HG03575 (cell line): ENCODE measurements around the gene EFCAB6.
"Not testable (repeated sequence)": the region's sequence is repeated elsewhere in the genome, so short reads cannot be mapped to it uniquely, and the experiment has no call there.

Source experiments
- ATAC-seq: cut with Tn5 transposase; IDR thresholded peaks from one replicate; pipeline ENCODE4 v1.9.1; 2021; ENCODE audit not compliant: unreplicated experiment, insufficient number of reproducible peaks, low FRiP score; ENCODE audit errors: extremely low read depth

Gene EFCAB6

DNA sequence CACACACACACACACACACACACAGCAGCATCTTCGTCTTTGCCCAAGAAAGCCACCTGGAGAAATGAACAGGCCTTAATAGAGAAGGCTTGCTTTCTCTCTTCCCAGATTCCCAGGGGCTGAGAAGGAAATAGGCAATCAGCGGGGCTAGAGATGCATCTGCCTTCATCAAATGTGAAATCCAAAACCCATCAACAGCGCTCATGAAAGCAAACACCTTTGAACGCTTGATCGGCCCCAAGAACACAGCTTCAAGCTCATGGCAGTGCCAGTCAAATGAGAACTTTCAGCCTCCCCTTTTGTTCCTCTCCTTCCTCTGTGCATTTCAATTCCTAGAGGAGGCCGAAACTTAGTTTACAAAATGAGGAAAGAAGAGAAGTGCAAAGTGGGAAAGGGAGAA is 122.7 kb downstream of the EFCAB6 start:
- no peak for ATAC-seq

DNA sequence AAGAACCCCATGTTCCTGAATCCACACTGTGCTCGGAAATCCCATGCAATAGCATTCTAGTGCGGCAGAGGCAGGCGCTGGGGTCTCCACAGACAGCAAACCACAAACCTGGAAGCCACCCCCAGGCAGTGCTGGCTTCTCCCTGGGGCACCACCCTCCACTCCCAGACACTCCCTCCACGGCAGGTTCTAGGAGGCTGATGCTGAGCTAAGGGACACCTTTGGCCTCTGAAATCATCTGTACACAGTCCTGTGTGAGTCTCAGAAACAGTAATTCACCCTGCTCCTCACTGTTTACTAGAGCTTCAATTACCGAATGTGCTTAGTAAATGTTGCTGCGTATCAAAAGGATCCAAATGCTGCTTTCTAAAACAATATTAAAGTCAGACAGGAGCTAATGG is 129.3 kb downstream of the EFCAB6 start:
- ATAC-seq = no peak

DNA sequence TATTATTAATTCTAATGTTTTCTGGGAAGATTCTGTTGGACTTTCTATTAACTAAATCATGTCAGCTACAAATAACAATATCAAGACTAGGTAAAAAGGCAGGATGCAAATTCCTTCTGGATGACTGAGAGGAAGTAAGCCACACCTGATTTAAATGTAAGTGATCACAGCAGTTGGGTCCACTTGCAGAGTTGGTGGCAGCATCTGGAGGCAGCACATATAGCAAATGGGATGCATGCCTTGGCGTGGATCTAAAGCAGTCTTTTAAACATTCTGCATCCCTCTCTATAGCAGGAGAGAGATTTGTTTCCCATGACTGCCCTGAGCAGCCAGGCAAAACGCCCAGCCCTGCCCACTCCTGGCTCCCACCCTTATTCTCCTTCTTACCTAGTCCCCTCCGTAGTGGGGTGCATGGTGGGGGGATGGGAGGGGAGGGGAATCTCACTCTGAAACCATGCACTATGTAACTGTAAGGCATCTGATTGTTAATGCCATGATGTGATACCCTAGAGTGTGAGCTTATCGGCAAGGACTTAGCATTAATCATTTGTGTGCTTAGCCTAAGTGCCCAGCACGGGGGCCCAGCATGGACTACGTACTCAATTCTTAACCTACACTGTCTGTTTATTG is 130.3 kb downstream of the EFCAB6 start:
- no peak for ATAC-seq

DNA sequence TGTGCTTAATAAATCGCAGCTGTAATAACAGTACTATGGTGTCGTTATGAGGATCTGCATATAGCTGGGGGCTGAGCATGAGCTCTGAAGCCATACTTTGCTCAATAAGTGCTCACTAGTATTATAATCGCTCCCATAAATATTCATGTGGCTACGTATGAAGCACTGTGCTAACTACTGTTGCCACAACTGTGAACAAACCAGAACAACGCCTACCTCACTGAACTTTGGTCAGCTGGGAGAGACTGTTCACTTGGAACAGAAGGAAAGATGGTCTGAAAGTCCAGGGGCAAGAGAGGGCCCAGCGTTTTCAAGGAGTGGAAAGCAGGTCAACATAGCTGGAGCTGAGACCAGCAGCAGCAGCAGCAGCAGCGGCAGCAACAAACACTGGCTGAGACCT is 141.6 kb downstream of the EFCAB6 start:
- no peak for ATAC-seq

DNA sequence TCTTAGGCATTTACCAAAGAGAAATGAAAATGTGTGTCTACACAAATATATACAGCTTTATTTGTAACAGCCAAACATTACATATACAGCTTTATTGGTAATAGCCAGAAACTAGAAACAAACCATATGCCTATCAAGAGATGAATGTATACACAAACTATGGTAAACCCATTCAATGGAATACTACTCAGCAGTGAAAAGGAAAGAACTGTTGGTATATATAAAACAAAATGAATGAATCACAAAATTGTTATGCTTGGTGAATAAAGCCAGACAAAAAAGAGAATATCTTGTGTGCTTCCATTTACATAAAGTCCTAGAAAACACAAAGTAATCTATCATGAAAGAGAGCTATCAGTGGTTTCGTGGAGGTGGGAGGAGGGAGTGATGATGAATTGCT is 142.9 kb downstream of the EFCAB6 start:
- ATAC-seq = no peak

DNA sequence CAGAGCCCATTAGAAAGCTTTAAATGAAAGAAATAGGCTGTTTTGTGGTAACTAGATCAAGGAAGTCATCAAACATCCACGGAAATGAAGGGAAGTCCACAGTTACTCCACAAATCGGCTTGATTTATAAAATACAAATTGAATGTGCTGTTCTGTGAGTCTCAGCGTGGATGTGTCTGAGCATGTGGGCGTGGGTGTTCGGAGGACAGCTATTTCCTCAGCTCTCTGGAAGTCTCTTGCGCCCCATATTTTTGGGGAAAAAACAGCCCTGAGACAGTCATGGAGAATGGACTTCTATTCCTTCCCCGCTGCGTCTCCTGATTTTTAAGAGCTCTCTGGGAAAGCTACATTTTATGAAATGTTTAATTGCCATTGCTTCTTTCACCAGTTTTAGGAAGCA is 144.4 kb downstream of the EFCAB6 start:
- ATAC-seq = no peak

DNA sequence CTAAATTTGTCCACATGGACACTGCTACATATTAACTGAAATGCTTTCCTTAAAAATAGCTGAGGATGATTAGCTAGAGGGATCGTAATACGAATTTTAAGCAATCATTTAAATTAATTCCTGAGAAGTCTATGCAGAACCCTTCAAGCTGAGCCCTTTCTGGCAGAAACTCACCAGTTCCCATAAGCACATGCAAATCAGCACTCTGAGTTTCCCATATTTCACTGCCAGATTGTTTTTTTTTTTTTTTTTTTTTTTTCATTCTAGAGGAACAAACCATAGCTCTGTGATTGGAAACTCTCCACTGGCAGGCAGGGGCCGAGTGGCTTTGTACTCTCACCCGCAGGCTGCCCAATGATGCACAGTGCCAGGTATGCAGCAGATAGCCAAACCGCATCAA is 145.6 kb downstream of the EFCAB6 start:
- ATAC-seq = no peak

DNA sequence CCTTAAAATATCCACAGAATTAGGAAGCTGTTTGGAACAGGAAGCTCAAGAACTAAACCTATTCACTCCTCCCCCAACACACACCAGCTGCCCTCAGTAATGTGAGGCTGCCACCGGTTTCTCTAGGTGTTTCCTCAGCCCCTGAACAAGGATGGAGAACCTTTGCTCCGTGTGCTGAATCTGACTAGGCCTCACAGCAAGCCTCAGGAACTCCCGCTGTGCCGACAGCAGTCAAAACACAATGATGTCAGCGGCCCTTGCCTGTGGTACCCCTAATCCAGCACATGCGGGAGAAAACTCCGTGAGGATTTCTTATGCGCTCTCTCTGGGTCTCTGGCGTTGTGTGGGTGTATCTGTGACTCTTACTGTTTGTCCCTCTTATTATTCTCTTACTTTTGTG is 153.3 kb downstream of the EFCAB6 start:
- ATAC-seq = no peak

DNA sequence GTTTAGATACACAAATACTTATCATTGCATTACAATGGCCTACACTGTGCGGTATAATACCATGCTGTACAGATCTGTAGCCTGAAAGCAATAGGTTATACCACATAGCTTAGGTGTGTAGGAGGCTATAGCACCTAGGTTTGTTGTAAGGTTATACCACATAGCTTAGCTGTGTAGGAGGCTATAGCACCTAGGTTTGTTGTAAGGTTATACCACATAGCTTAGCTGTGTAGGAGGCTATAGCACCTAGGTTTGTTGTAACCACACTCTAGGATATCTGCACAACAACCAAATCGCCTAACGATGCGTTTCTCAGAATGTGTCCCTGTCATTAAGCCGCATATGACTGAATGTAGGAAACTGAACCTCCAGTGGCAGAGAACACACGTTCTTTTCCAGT is 155.5 kb downstream of the EFCAB6 start:
- not testable (repeated sequence) for ATAC-seq

DNA sequence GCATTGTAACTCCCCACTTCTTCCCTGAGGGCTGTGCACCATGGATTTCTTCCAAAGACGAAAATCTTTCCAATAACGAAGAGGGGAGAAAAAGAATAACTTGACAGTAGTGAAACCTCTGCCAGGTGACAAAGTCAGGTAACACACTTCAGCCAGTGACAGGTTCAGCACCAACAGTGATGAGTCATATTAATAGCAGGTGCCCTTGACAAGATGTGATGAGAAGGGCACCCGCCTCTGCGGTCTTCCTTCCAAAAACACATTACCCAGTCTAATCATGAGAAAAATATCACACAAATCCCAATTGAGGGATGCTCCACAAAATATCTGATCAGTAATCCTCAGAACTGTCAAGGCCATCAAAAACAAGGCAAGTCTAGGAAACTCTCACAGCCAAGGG is 157.8 kb downstream of the EFCAB6 start:
- ATAC-seq = no peak

DNA sequence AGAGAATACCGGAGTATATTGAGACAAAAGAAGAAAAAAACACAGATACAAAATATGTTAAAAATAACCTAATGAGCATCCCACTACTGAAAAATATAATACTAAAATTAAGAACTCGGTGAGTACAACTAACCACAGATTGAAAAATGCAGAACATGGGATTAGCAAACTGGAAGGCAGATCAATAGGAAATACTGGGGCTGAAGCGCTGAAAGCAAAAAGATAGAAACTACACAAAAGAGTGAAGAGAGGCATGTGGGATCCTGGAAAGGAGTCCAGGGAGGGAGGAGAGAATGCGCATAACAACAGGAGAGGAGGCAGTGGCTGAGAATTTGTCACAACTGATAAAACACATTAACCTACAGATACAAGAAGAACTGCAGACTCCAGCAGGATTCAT is 159.3 kb downstream of the EFCAB6 start:
- ATAC-seq = no peak

DNA sequence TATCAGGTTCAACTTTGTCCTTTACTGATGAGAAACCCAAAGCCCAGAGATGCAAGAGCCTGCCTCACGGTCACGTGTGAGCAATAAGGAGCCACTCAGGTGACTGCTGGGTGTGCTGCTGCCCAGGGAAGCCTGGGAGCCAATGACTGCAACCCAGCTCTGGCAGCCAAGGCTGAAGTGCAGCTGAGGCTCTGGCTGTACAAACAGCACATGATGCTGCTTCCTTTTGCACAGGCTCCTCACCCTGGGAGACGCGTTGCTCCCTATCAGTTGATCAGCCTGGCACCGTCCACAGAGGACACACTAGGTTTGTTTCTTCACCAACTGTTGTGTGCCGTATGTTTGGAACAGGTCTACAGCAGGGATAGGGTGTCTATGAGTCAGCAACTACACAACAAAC is 168.7 kb downstream of the EFCAB6 start:
- no peak for ATAC-seq

DNA sequence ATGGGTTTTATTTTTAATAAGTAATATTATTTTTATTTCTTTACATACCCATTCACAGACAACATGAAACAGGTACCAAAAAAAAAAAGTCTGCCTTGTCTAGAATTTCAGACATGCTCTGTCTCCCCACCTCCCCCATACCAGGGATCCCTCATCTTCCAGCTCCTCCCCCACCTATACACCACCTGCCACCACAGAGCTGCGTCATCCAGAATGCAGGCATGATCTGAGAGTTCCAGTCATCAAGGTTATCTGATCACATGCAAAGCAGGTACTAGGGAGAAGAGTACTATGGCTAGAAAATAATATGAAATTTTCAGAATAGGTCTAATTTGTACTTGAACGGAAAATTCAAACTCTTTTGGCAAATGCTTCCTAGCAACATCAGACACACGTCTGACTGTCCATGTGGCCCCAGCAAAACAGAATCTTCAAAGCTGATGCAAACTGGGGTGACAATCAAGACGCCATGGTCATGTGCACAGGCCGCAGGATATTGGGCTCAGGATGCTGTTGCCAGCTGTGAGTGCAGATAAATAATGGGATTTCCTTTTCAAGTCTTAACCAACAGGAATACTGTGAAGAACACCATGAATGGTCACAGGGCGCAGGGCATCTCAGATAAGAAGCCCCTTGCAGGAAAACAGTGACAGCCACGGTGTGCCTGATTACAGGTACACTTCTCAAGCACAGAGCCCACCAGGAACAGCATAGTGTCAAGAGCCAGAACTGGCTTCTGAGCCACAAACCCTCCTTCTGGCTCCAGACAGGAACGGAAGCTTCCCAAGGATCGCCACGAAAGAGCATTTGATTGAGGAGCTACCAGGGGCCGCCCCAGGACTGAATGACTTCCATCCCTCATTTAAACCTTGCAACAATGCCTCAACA is 169.5 kb downstream of the EFCAB6 start:
- no peak for ATAC-seq

DNA sequence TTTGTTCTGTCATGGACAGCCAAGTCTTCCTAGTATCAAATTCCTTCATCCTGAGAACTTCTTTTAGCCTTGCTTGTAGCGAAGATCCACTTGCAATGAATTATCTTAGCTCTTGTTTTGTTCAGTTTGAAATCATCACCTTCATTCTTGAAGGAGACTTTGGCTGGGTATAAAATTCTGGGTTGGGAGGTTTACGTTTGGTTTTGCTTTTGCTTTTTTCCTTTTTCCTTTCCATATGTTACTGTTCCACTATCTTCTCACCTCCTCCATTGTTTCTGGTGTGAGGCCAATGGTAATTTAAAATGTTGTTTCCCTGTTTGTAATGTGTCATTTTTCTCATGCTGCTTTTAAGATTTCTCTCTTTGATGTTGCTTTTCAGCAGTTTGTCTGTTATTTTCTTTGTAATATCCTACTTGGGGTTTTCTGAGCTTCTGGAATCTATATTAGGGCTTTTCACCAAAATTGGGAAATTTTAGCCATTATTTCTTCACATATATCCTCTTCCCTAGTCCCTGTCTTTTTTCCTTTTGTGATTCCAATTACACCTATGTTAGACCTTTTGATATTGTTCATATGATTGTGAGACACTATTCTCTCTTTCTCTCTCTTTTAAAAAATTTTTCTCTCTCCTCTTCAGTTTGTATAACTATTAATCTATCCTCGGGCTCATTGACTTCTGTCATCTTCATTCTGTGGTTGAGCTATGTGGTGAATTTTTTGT is 172.7 kb downstream of the EFCAB6 start:
- no peak for ATAC-seq

DNA sequence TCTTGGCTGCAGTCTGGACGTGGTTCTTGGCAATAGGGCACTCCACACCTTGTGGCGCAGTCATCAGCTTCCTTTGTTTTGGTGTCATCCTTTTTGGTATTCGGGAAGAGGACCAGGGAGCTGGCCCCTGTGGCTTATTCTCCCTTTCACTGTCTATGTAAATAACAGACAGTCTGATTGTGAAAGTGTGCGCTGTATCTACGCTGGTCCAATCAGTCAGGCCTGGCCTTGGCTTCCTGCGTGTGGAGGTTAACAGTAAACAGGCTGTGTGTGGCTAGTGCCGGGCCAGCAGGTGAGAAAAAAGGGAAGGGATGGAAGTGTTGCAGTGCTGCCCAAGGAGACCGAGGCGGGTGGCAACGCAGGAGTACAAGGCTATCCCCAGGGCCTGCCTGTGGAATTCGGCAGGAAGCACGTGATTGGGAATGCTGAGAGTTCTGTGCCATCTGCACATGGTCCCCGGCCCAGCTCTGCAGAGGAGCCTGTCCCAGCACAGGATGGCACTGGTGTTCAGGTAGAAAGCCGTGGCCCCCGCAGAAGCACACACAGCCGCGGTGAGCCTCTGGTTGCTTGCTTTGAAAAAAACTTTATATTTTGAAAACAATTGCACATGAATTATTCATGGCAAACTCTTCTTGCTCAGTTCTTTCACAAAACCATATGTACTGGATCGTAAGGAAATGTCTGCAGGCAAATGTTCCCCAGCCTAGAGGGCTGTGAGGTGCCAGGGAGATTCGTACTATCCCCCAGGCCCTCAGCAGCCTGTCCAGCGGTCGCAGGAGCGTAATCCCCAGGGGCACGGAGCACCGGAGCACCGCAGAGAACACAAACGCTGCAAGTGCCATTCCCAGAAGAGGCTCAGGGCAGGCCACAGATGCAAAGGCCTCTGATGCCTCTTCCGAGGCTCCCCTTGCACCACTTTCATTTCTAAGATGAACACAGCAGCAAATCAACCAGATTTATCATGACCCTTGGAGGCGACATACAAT is 174.5 kb downstream of the EFCAB6 start:
- no peak for ATAC-seq

DNA sequence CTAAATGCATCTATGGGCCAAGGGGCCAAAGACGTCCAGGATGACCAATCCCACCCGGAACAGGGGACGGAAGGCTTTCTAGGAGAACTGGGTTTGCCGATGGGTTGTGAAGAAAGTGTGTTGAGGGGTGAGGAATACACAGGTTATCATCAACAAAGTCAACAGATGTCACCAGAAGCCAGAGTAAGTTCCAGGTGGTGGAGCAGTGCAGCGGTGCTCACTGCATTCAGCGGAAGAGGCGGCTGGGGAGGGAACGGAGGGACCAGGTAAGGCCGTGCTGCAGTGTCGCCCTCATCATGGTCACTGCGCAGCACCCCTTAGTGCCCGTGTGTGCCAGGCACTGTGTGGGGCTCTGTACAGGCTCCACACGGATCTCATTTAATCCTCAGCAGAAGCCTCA is 176.0 kb downstream of the EFCAB6 start:
- no peak for ATAC-seq

DNA sequence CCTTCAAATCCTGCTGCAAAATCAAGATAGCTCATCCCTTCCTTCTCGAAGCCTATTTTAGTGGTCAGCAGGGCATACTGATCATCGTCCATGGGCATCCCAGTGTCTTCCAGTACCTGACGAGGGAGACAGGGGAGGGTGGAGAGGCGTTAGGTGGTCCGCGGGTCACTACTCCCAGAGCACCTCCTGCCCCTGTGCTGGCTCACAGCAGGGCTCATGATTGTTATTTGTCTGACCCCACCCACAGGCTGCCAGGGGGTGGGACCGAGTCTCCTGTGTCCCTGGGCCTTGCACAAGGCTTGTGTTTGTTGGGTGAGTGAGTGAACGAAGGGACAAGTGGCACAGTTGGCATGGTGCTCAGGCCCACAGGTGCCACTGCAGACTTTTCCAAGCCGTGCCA is 177.0 kb downstream of the EFCAB6 start:
- ATAC-seq = no peak

DNA sequence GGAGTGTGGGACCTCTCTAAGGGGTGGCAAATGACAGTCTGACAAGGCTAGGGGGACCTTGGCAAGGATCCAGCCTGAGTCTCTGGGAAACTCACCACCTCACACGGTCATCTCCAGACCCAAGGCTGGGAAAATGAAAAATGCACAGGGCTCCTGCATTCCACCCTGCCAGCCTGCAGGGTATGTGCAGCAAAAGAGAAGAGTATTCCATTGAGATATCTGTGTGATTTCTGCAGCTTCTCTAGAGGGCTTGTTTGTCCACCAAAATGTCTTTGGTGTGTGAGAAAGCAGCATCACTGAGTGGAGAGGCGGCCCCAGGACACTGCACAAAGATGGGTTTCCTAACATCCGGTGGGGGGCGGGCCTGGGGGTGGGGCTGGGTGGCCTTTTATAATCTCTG is 177.8 kb downstream of the EFCAB6 start:
- ATAC-seq = no peak
